ENCODE results near the gene TLX3. TPM values are rescaled to one million over a fixed set of nuclear protein-coding genes. Genes with fewer than 3 reads are reported as not detected.

TLX3 gene
- total and polyA plus RNA-seq, 2 experiments from 2014 or later: 0.22 TPM; not detected in 1

DNA sequence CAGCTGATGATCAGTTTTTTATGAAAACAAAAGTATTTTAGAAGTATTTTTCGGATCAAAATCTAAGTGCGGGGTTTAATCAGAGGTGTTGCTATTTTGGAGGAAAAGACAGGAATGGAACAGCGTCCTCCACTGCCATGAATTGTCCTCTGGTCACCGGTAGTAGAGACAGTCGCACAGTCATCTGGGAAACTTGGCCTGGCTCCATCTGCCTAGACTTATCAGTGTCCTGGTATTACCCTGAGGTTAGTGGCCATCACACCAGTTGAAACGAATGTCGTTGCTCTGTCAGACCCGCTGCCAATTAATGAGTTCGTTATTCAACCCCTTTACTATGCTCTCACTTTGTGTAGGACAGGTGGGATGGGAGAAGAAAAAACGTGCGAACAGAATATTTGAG, 8.2 kb downstream of the TLX3 start:
- DNase-seq (ENCODE audit: low spot score): no peak
- 41% methylated on average over 11 of the region's 11 CpGs for WGBS (ENCODE audit: low lambda C conversion rate, missing lambda C conversion rate)
- Histone ChIP-seq H3K4me3 (no peak overlapping the region), H3K79me2 (no peaks in the 10 kb centered on the region), H3K4me1 (ENCODE audit: insufficient read depth) (peaks cover 26% of the 10 kb centered on the region), H4K20me1 (ENCODE audit: insufficient read depth, poor library complexity, severe bottlenecking) (no peaks in the 10 kb centered on the region), H3K4me2 (no peak overlapping the region), H3K9me2 (replicated peaks; ENCODE audit: insufficient read depth) (no peaks in the 10 kb centered on the region), H3K27ac (no peak overlapping the region), H2AFZ (no peak overlapping the region), H3K27me3 (peaks cover 100% of the 10 kb centered on the region), H3K36me3 (replicated peaks; ENCODE audit: insufficient read depth, low read depth) (no peaks in the 10 kb centered on the region), H3K9me3 (ENCODE audit: low read depth) (no peaks in the 10 kb centered on the region)
- TF ChIP-seq, protein P1, sequence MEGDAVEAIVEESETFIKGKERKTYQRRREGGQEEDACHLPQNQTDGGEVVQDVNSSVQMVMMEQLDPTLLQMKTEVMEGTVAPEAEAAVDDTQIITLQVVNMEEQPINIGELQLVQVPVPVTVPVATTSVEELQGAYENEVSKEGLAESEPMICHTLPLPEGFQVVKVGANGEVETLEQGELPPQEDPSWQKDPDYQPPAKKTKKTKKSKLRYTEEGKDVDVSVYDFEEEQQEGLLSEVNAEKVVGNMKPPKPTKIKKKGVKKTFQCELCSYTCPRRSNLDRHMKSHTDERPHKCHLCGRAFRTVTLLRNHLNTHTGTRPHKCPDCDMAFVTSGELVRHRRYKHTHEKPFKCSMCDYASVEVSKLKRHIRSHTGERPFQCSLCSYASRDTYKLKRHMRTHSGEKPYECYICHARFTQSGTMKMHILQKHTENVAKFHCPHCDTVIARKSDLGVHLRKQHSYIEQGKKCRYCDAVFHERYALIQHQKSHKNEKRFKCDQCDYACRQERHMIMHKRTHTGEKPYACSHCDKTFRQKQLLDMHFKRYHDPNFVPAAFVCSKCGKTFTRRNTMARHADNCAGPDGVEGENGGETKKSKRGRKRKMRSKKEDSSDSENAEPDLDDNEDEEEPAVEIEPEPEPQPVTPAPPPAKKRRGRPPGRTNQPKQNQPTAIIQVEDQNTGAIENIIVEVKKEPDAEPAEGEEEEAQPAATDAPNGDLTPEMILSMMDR (IDR thresholded peaks at IDR 0.05; ENCODE audit: poor library complexity): no peak
- TF ChIP-seq EZH2phosphoT487 (IDR thresholded peaks at IDR 0.05; ENCODE audit: low read depth, severe bottlenecking, unreplicated experiment): no peak
- TF ChIP-seq EZH2 (IDR thresholded peaks at IDR 0.05; ENCODE audit: borderline replicate concordance): no peak

DNA sequence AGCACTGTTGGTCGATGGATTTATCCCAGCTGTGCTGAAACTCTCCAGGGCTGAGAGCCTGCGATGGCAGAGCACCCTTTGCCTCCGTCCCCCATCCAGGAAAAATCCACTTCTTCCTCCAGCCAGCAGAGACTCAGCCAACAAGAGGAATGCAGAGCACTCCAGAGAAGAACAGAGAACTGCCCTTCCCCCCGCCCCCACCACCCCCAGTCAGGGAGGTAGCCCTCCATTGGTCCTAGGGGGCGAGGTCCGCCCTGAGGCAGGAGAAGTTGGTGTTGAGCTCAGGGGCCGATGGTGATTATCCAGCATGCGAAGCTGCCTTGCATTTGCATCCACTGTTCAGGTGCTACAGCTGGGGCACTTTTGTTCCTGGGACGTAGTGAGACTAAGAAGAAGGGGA, 9.0 kb downstream of the TLX3 start:
- Histone ChIP-seq H3K79me2 (no peaks in the 10 kb centered on the region), H3K9me3 (ENCODE audit: low read depth) (no peaks in the 10 kb centered on the region), H4K20me1 (ENCODE audit: insufficient read depth, poor library complexity, severe bottlenecking) (no peaks in the 10 kb centered on the region), H3K27ac (no peak overlapping the region), H3K27me3 (peaks cover 100% of the 10 kb centered on the region), H2AFZ (no peak overlapping the region), H3K4me2 (no peak overlapping the region), H3K36me3 (replicated peaks; ENCODE audit: insufficient read depth, low read depth) (no peaks in the 10 kb centered on the region), H3K4me3 (no peak overlapping the region), H3K9me2 (replicated peaks; ENCODE audit: insufficient read depth) (no peaks in the 10 kb centered on the region), H3K4me1 (ENCODE audit: insufficient read depth) (peaks cover 21% of the 10 kb centered on the region)
- TF ChIP-seq, protein P1 (IDR thresholded peaks at IDR 0.05; ENCODE audit: poor library complexity): no peak
- no peak for TF ChIP-seq EZH2phosphoT487 (IDR thresholded peaks at IDR 0.05; ENCODE audit: low read depth, severe bottlenecking, unreplicated experiment)
- TF ChIP-seq EZH2 (IDR thresholded peaks at IDR 0.05; ENCODE audit: borderline replicate concordance): no peak
- DNase-seq (ENCODE audit: low spot score): no peak
- WGBS (ENCODE audit: low lambda C conversion rate, missing lambda C conversion rate): 5% methylated on average over 8 of the region's 9 CpGs

DNA sequence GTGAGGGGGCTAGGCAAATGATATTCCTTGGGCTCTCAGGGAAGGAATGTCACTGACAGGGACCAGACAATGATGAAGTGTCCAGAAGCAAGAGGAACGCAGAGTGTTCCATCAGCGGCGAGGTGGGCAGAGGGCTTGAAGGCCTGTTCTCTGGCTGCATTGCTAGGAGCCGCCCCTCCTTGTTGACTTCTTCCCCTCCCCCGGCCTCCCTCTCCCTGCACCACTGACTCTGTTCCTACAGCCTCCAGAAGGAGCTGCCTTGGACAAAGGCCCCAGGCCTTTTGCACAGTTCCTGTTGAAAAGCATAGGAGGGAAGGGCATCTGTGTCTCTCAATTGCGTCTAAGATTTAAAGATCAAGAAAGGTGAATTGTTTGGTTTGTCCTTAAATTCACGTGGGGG, 12.4 kb downstream of the TLX3 start:
- H3K4me3 ChIP-seq: no peak overlapping the region
- H4K20me1 ChIP-seq (ENCODE audit: insufficient read depth, poor library complexity, severe bottlenecking): no peaks in the 10 kb centered on the region
- H3K4me1 ChIP-seq (ENCODE audit: insufficient read depth): peaks cover 2% of the 10 kb centered on the region
- H3K4me2 ChIP-seq: no peak overlapping the region
- no peaks in the 10 kb centered on the region for H3K36me3 ChIP-seq (replicated peaks; ENCODE audit: insufficient read depth, low read depth)
- H3K9me2 ChIP-seq (replicated peaks; ENCODE audit: insufficient read depth): no peaks in the 10 kb centered on the region
- TF ChIP-seq EZH2 (IDR thresholded peaks at IDR 0.05; ENCODE audit: borderline replicate concordance): no peak
- no peak overlapping the region for H2AFZ ChIP-seq
- DNase-seq (ENCODE audit: low spot score): no peak
- WGBS (ENCODE audit: low lambda C conversion rate, missing lambda C conversion rate): 81% methylated on average over 7 of the region's 7 CpGs
- H3K27me3 ChIP-seq: peaks cover 84% of the 10 kb centered on the region
- no peaks in the 10 kb centered on the region for H3K9me3 ChIP-seq (ENCODE audit: low read depth)
- no peak overlapping the region for H3K27ac ChIP-seq
- H3K79me2 ChIP-seq: no peaks in the 10 kb centered on the region

DNA sequence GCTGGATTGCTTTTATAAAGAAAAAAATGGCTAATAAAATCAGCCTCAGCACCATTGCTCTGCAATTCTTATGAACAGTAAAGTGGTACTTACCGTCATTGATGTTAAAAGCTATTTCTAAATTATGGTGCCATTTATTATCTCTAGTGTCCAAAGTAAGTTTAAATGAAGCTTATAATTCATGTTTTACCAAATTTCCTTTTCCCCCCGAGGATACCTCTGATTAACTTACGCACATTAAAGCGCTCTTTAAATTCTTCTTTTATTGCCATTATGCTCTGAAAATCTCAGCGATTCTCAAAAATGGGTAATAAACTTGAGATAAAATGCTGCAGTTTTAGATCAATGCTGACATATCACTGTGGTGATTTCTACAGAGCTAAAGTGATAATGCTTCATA, 13.5 kb downstream of the TLX3 start:
- H3K36me3 ChIP-seq (replicated peaks; ENCODE audit: insufficient read depth, low read depth): no peaks in the 10 kb centered on the region
- H2AFZ ChIP-seq: no peak overlapping the region
- no peaks in the 10 kb centered on the region for H3K9me3 ChIP-seq (ENCODE audit: low read depth)
- DNase-seq (ENCODE audit: low spot score): no peak
- no peak overlapping the region for H3K27ac ChIP-seq
- no peaks in the 10 kb centered on the region for H3K79me2 ChIP-seq
- H3K9me2 ChIP-seq (replicated peaks; ENCODE audit: insufficient read depth): no peaks in the 10 kb centered on the region
- no peak overlapping the region for H3K4me2 ChIP-seq
- WGBS (ENCODE audit: low lambda C conversion rate, missing lambda C conversion rate): 85% methylated on average over 5 of the region's 5 CpGs
- H3K27me3 ChIP-seq: peaks cover 77% of the 10 kb centered on the region
- H3K4me3 ChIP-seq: no peak overlapping the region
- no peaks in the 10 kb centered on the region for H4K20me1 ChIP-seq (ENCODE audit: insufficient read depth, poor library complexity, severe bottlenecking)
- H3K4me1 ChIP-seq (ENCODE audit: insufficient read depth): no peaks in the 10 kb centered on the region
- TF ChIP-seq EZH2 (IDR thresholded peaks at IDR 0.05; ENCODE audit: borderline replicate concordance): no peak
- TF ChIP-seq EZH2phosphoT487 (IDR thresholded peaks at IDR 0.05; ENCODE audit: low read depth, severe bottlenecking, unreplicated experiment): no peak
- TF ChIP-seq, protein P1 (IDR thresholded peaks at IDR 0.05; ENCODE audit: poor library complexity): no peak
